ENCODE results near the gene ASNSD1.

ASNSD1 gene

GRCh38 chr2:189719571-189719970, 58.3 kb downstream of the ASNSD1 start:
- Histone ChIP-seq H3K36me3 (ENCODE audit: control insufficient read depth, insufficient read depth, low read length) (no peaks in the 10 kb centered on the region), H3K79me2 (no peaks in the 10 kb centered on the region)
- TF ChIP-seq CTCF (IDR thresholded peaks at IDR 0.05): no peak

More at GRCh38 chr2:189719571-189719970, 58.3 kb downstream of the ASNSD1 start:
- H3K4me1 ChIP-seq: no peaks in the 10 kb centered on the region
- no peak overlapping the region for H3K4me3 ChIP-seq (ENCODE audit: low read depth, low read length)
- no peak overlapping the region for H3K27ac ChIP-seq
- no peaks in the 10 kb centered on the region for H3K9me3 ChIP-seq (ENCODE audit: control insufficient read depth, low read length)
- H3K27me3 ChIP-seq (ENCODE audit: control insufficient read depth, insufficient read depth, low read length): no peaks in the 10 kb centered on the region
- H2AFZ ChIP-seq: no peak overlapping the region
- H3K9ac ChIP-seq: no peak overlapping the region
- H3K4me2 ChIP-seq (ENCODE audit: low read length): no peak overlapping the region

All from parathyroid adenoma (tissue), 2 donors.